GM13977 (cell line): ENCODE measurements around the gene TSBP1.
A peak's percentile ranks its signal among the peaks of the same experiment; 100 is the strongest.

Experiments
- DNase-seq: peaks from one replicate; pipeline ENCODE4 v3.0.0; 2012; ENCODE audit warnings: low spot score
- CTCF ChIP-seq: IDR thresholded peaks from 2 replicates; pipeline ENCODE4 v1.5.1; 2012; ENCODE audit warnings: mild to moderate bottlenecking, control low read depth; ENCODE audit not compliant: insufficient read depth; ENCODE audit errors: extremely low read depth, missing control alignments
- in situ Hi-C: fragments of 300-500 bp; cut with MboI; formaldehyde crosslinking; loops from one replicate; pipeline ENCODE4 v1.12.0; 2022; ENCODE audit warnings: low sequenced_read_pairs, low pct_unique_long_range_greater_than_20kb, mixed read lengths, inconsistent platforms; ENCODE audit not compliant: unreplicated experiment

Gene TSBP1

GRCh38 chr6:32247401-32247800, 124.3 kb downstream of the TSBP1 start:
- no peak for DNase-seq
- TF ChIP-seq CTCF: no peak
- in situ Hi-C loops: loop anchor here (10.0 kb wide), 1 partner anchor 167 kb away; no protein-coding TSS in a partner anchor

GRCh38 chr6:32244946-32245398, 126.7 kb downstream of the TSBP1 start:
- peak; percentile 78 for DNase-seq
- in situ Hi-C loops: loop anchor here (10.0 kb wide), 1 partner anchor 170 kb away; no protein-coding TSS in a partner anchor
- TF ChIP-seq CTCF: peak; percentile 94

DNA sequence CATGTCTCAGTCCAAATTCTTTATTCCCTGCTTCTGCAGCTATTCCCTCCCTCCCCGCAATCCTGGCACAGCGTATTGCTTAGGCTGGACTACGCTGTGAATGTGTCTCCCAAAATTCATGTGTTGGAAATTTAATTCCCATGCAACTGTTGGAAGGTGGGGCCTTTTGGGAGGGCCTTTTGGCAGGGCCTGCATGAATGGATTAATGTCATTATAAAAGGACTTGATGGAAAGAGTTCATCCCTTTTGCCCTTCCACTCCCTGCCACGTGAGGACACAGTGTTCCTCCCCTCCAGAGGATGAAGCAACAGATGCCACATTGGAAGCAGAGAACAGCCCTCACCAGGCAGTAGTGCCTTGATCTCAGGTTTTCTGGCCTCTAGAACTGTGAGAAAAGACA, 127.4 kb downstream of the TSBP1 start:
- TF ChIP-seq CTCF: no peak
- in situ Hi-C loops: loop anchor here (10.0 kb wide), 1 partner anchor 171 kb away; no protein-coding TSS in a partner anchor
- DNase-seq: no peak
